OCI-LY1 (cell line): ENCODE results near the gene EXOSC10.

Source experiments
- CTCF ChIP-seq: fragments of 200-600 bp; sonication (generic), shearing (Covaris generic); IDR thresholded peaks from 2 replicates; pipeline ENCODE4 v1.5.1; 2017; ENCODE audit warnings: mild to moderate bottlenecking, antibody characterized with exemption, low read length, moderate library complexity, mixed read lengths
- EZH2 ChIP-seq: fragments of 200-600 bp; sonication (generic), shearing (Covaris generic); IDR thresholded peaks from 2 replicates; pipeline ENCODE4 v1.8.0; 2017; ENCODE audit warnings: borderline replicate concordance, mixed run types, mild to moderate bottlenecking, antibody characterized with exemption, low read length, moderate library complexity, mixed read lengths

DNA sequence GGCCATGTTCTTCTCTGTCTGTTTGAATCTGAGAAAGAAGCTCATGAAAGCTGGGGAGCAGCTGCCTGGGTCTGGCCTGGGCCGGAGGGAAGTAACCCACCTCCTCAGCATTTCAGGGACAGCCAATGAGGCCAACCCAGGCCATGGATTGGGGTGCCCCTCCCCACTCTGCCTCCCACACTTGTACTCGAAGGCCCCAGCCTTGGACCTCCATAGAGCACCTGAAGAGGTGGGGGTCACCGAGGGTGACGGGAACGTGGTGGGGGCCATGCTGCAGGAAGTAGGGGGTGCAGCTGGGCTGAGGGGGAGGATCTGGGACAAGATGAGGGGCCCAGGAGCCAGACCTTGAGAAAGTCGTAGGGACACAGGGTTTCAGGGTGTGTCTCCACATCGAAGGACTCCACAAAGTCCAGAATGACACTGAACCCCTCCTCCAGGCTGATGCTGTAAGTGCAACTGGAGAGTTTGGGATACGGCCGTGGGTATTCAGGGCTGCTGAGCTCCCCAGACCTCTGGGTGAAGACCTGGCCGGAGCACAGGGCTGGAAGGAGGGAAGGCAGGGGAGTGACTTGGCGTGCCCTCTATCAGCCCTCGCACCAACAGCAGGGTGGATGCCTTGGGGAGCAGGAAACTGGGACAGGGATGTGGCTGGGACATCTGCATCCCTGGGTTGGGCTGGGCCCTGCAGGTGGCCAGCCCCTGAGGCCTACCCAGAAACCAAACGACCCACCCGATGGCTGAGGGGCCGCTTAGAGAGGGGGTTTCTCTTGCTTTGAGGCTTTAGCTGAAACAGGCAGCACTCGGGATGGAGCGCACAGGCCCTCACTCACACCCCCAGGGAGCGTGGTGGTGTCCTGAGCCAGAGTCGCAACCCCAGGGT lies 56.4 kb downstream of the EXOSC10 start:
- no peak for TF ChIP-seq CTCF
- no peak for TF ChIP-seq EZH2
